RWPE2 (cell line): Measurements from ENCODE around the gene UBTFL1.

ENCODE experiments used
- ATAC-seq: fragments of 200-7000 bp; cut with Tn5 transposase; 3 replicates; pipeline ENCODE4 v1.9.1; 2021; ENCODE audit warnings: low read depth
- DNase-seq: peaks from one replicate; pipeline ENCODE4 v3.0.0-alpha.2; 2020; ENCODE audit warnings: low spot score
- H3K27ac ChIP-seq: fragments of 450-650 bp; 2 replicates; pipeline ENCODE4 v1.5.1; 2017; ENCODE audit warnings: mild to moderate bottlenecking; ENCODE audit not compliant: poor library complexity, severe bottlenecking
- H3K27me3 ChIP-seq: fragments of 250-450 bp; sonication (Bioruptor Pico); 2 replicates; pipeline ENCODE4 v1.5.1; 2021; ENCODE audit warnings: mild to moderate bottlenecking, moderate library complexity; ENCODE audit not compliant: insufficient read depth, poor library complexity, severe bottlenecking
- H3K36me3 ChIP-seq: fragments of 250-450 bp; sonication (Bioruptor Pico); 2 replicates; pipeline ENCODE4 v1.5.1; 2020; ENCODE audit warnings: low read depth, mild to moderate bottlenecking, moderate library complexity
- H3K4me1 ChIP-seq: fragments of 250-450 bp; sonication (Bioruptor Pico); 2 replicates; pipeline ENCODE4 v1.5.1; 2021; ENCODE audit warnings: mild to moderate bottlenecking, moderate library complexity; ENCODE audit not compliant: insufficient read depth, poor library complexity, severe bottlenecking
- H3K4me3 ChIP-seq: fragments of 250-450 bp; sonication (Bioruptor Pico); 2 replicates; pipeline ENCODE4 v1.5.1; 2021; ENCODE audit warnings: mild to moderate bottlenecking, moderate library complexity; ENCODE audit not compliant: severe bottlenecking
- H3K9me3 ChIP-seq: fragments of 250-450 bp; sonication (Bioruptor Pico); 2 replicates; pipeline ENCODE4 v1.5.1; 2021; ENCODE audit warnings: mild to moderate bottlenecking, moderate library complexity; ENCODE audit not compliant: severe bottlenecking
- CTCF ChIP-seq: fragments of 450-650 bp; IDR thresholded peaks from one replicate; pipeline ENCODE4 v1.5.1; 2017; ENCODE audit warnings: mild to moderate bottlenecking, moderate library complexity; ENCODE audit not compliant: poor library complexity, severe bottlenecking

The UBTFL1 gene

GRCh38 chr11:90134478-90135003 lies 48.8 kb downstream of the UBTFL1 start, which contains the start of gene NAALAD2:
TSS of gene NAALAD2 (plus strand) at chr11:90134663. CDS start at chr11:90134759, 96 bp downstream.
- Histone ChIP-seq H3K36me3 (no peaks in the 10 kb centered on the region), H3K4me1 (no peaks in the 10 kb centered on the region), H3K27me3 (peaks cover 63% of the 10 kb centered on the region), H3K4me3 (no peak within 1 kb of the TSS), H3K27ac (no peak within 1 kb of the TSS), H3K9me3 (no peaks in the 10 kb centered on the region)
- ATAC-seq (peak; percentile 45; the same call in 1 of the 3 replicates), DNase-seq (no peak)
- no peak for TF ChIP-seq CTCF

- H3K4me3 ChIP-seq: no peak overlapping the region
- no peaks in the 10 kb centered on the region for H3K9me3 ChIP-seq
- no peaks in the 10 kb centered on the region for H3K4me1 ChIP-seq
- TF ChIP-seq CTCF: no peak
- no peaks in the 10 kb centered on the region for H3K36me3 ChIP-seq
- ATAC-seq: no peak
- DNase-seq: no peak
- H3K27ac ChIP-seq: no peak overlapping the region
- peaks cover 63% of the 10 kb centered on the region for H3K27me3 ChIP-seq
These were observed 49.3 kb downstream of the UBTFL1 start for GRCh38 chr11:90135016-90135415.
